Measurements from ENCODE around the gene EDNRA.
"Not testable (repeated sequence)": the region's sequence is repeated elsewhere in the genome, so short reads cannot be mapped to it uniquely, and the experiment has no call there.

The EDNRA gene

GRCh38 chr4:147480891-147481576, at the start of gene EDNRA:
EDNRA (plus strand) TSS chr4:147481097; CDS start chr4:147485682, 4,585 bp downstream.
- POLR2A ChIA-PET, result interaction anchor here (0.9 to 1.0 kb wide), 3 partner anchors 9 to 76 kb away, joined by 3 read pairs; no protein-coding TSS in a partner anchor
- no peak for TF ChIP-seq PKNOX1 (IDR thresholded peaks at IDR 0.05)
- CTCF ChIA-PET, result interaction anchor here (1.0 to 2.4 kb wide), 4 partner anchors 38 to 385 kb away, joined by 3 to 11 read pairs (median 6); no protein-coding TSS in a partner anchor

GRCh38 chr4:147434370-147434769, 46.5 kb upstream of the EDNRA start:
- POLR2A ChIA-PET; DNase-seq (ENCODE audit: extremely low spot score): not testable (repeated sequence)
- CTCF ChIA-PET, result interaction anchor here (1.1 kb wide), 1 partner anchor 156 kb away, joined by 3 read pairs; no protein-coding TSS in a partner anchor

More at GRCh38 chr4:147480891-147481576, at the start of gene EDNRA:
- peak; percentile 53 for DNase-seq (ENCODE audit: extremely low spot score)

- ChIA-PET CTCF (no interaction called here), POLR2A (no interaction called here)
- no peak for TF ChIP-seq PKNOX1 (IDR thresholded peaks at IDR 0.05)
- no peak for TF ChIP-seq SUZ12 (IDR thresholded peaks at IDR 0.05)
- TF ChIP-seq LEF1 (IDR thresholded peaks at IDR 0.05; ENCODE audit: borderline replicate concordance), result no peak
- no peak for TF ChIP-seq SP1 (IDR thresholded peaks at IDR 0.05)
- TF ChIP-seq TARDBP (IDR thresholded peaks at IDR 0.05), result no peak
- no peak for TF ChIP-seq BHLHE40 (IDR thresholded peaks at IDR 0.05; ENCODE audit: borderline replicate concordance)
- no peak for TF ChIP-seq ARNT (IDR thresholded peaks at IDR 0.05)
- no peak for TF ChIP-seq L3MBTL2 (conservative IDR thresholded peaks at IDR 0.05)
- TF ChIP-seq FOXA1 (IDR thresholded peaks at IDR 0.05), result no peak
- no peak for TF ChIP-seq NFRKB (IDR thresholded peaks at IDR 0.05)
- TF ChIP-seq HDGF (IDR thresholded peaks at IDR 0.05; ENCODE audit: borderline replicate concordance), result no peak
- no peak for TF ChIP-seq ELF4 (IDR thresholded peaks at IDR 0.05)
- TF ChIP-seq FOXK2 (IDR thresholded peaks at IDR 0.05), result no peak
- TF ChIP-seq FOXM1 (IDR thresholded peaks at IDR 0.05; ENCODE audit: borderline replicate concordance), result no peak
- no peak for TF ChIP-seq CTBP1 (IDR thresholded peaks at IDR 0.05; ENCODE audit: borderline replicate concordance)
- DNase-seq (ENCODE audit: extremely low spot score), result no peak
Observed at GRCh38 chr4:147440442-147440841, 40.5 kb upstream of the EDNRA start.

- no peak for DNase-seq (ENCODE audit: extremely low spot score)
- ChIA-PET CTCF (interaction anchor here (0.6 kb wide), 1 partner anchor 290 kb away, joined by 3 read pairs; no protein-coding TSS in a partner anchor), POLR2A (no interaction called here)
- TF ChIP-seq HDGF (IDR thresholded peaks at IDR 0.05; ENCODE audit: borderline replicate concordance), result no peak
- no peak for TF ChIP-seq FOXK2 (IDR thresholded peaks at IDR 0.05)
- TF ChIP-seq FOXA1 (IDR thresholded peaks at IDR 0.05), result no peak
- TF ChIP-seq NFRKB (IDR thresholded peaks at IDR 0.05), result no peak
- TF ChIP-seq SP1 (IDR thresholded peaks at IDR 0.05), result no peak
- no peak for TF ChIP-seq PKNOX1 (IDR thresholded peaks at IDR 0.05)
- TF ChIP-seq FOXM1 (IDR thresholded peaks at IDR 0.05; ENCODE audit: borderline replicate concordance), result no peak
- TF ChIP-seq TARDBP (IDR thresholded peaks at IDR 0.05), result no peak
- TF ChIP-seq SUZ12 (IDR thresholded peaks at IDR 0.05), result no peak
- no peak for TF ChIP-seq LEF1 (IDR thresholded peaks at IDR 0.05; ENCODE audit: borderline replicate concordance)
- TF ChIP-seq BHLHE40 (IDR thresholded peaks at IDR 0.05; ENCODE audit: borderline replicate concordance), result no peak
- TF ChIP-seq ELF4 (IDR thresholded peaks at IDR 0.05), result no peak
- no peak for TF ChIP-seq CTBP1 (IDR thresholded peaks at IDR 0.05; ENCODE audit: borderline replicate concordance)
Observed at GRCh38 chr4:147447786-147448185, 33.1 kb upstream of the EDNRA start.

GRCh38 chr4:147453561-147454141, 27.2 kb upstream of the EDNRA start:
- POLR2A ChIA-PET, result no interaction called here
- DNase-seq (ENCODE audit: extremely low spot score), result no peak
- CTCF ChIA-PET, result no interaction called here
- no peak for TF ChIP-seq SP1 (IDR thresholded peaks at IDR 0.05)
- TF ChIP-seq FOXK2 (IDR thresholded peaks at IDR 0.05), result no peak
- no peak for TF ChIP-seq NFRKB (IDR thresholded peaks at IDR 0.05)
- no peak for TF ChIP-seq CTBP1 (IDR thresholded peaks at IDR 0.05; ENCODE audit: borderline replicate concordance)
- TF ChIP-seq ARNT (IDR thresholded peaks at IDR 0.05), result no peak
- no peak for TF ChIP-seq FOXA1 (IDR thresholded peaks at IDR 0.05)
- TF ChIP-seq ELF4 (IDR thresholded peaks at IDR 0.05), result no peak
- TF ChIP-seq L3MBTL2 (conservative IDR thresholded peaks at IDR 0.05), result no peak
- no peak for TF ChIP-seq PKNOX1 (IDR thresholded peaks at IDR 0.05)
- TF ChIP-seq LEF1 (IDR thresholded peaks at IDR 0.05; ENCODE audit: borderline replicate concordance), result no peak
- no peak for TF ChIP-seq FOXM1 (IDR thresholded peaks at IDR 0.05; ENCODE audit: borderline replicate concordance)
- no peak for TF ChIP-seq BHLHE40 (IDR thresholded peaks at IDR 0.05; ENCODE audit: borderline replicate concordance)
- TF ChIP-seq TARDBP (IDR thresholded peaks at IDR 0.05), result no peak
- no peak for TF ChIP-seq HDGF (IDR thresholded peaks at IDR 0.05; ENCODE audit: borderline replicate concordance)
- no peak for TF ChIP-seq ZNF384 (IDR thresholded peaks at IDR 0.05)
- TF ChIP-seq SUZ12 (IDR thresholded peaks at IDR 0.05), result no peak

GRCh38 chr4:147456706-147457105, 24.2 kb upstream of the EDNRA start:
- ChIA-PET POLR2A (no interaction called here), CTCF (no interaction called here)
- TF ChIP-seq SP1 (IDR thresholded peaks at IDR 0.05) (no peak), PKNOX1 (IDR thresholded peaks at IDR 0.05) (no peak), FOXM1 (IDR thresholded peaks at IDR 0.05; ENCODE audit: borderline replicate concordance) (no peak), ZNF384 (IDR thresholded peaks at IDR 0.05) (no peak), FOXA1 (IDR thresholded peaks at IDR 0.05) (no peak), L3MBTL2 (conservative IDR thresholded peaks at IDR 0.05) (no peak), ELF4 (IDR thresholded peaks at IDR 0.05) (no peak), SUZ12 (IDR thresholded peaks at IDR 0.05) (no peak), CTBP1 (IDR thresholded peaks at IDR 0.05; ENCODE audit: borderline replicate concordance) (no peak)
- DNase-seq (ENCODE audit: extremely low spot score), result no peak

Data from HEK293T (cell line).